ENCODE results near the gene PGM5. TPM values are rescaled to one million over a fixed set of nuclear protein-coding genes. Genes with fewer than 3 reads are reported as not detected.

PGM5 gene
- total and polyA plus RNA-seq, 2 donors from 2014 or later = 16.3 to 53.1 TPM

- intact Hi-C loops (cut with DNase I) = no loop called here
- H3K4me1 ChIP-seq (ENCODE audit: control insufficient read depth in 2 of 3, insufficient read depth in 2 of 3, low read depth in 1 of 3, low read length in 3 of 3) = peaks cover 0 to 5% (median 0%) of the 10 kb centered on the region in 3 donors
- TF ChIP-seq, protein P1, sequence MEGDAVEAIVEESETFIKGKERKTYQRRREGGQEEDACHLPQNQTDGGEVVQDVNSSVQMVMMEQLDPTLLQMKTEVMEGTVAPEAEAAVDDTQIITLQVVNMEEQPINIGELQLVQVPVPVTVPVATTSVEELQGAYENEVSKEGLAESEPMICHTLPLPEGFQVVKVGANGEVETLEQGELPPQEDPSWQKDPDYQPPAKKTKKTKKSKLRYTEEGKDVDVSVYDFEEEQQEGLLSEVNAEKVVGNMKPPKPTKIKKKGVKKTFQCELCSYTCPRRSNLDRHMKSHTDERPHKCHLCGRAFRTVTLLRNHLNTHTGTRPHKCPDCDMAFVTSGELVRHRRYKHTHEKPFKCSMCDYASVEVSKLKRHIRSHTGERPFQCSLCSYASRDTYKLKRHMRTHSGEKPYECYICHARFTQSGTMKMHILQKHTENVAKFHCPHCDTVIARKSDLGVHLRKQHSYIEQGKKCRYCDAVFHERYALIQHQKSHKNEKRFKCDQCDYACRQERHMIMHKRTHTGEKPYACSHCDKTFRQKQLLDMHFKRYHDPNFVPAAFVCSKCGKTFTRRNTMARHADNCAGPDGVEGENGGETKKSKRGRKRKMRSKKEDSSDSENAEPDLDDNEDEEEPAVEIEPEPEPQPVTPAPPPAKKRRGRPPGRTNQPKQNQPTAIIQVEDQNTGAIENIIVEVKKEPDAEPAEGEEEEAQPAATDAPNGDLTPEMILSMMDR (IDR thresholded peaks at IDR 0.05; ENCODE audit: borderline replicate concordance, extremely low read depth, insufficient read depth) = no peak
- no peak for FAIRE-seq
- H3K36me3 ChIP-seq (ENCODE audit: control insufficient read depth in 2 of 3, insufficient read depth in 3 of 3, low read length in 3 of 3) = no peaks in the 10 kb centered on the region
- H3K9ac ChIP-seq (ENCODE audit: low read length in 3 of 3) = no peak overlapping the region
- H3K27me3 ChIP-seq (ENCODE audit: control insufficient read depth, insufficient read depth, low read length) = no peaks in the 10 kb centered on the region
- H3K9me3 ChIP-seq (ENCODE audit: control insufficient read depth in 2 of 3, insufficient read depth in 1 of 3, low read length in 3 of 3) = no peaks in the 10 kb centered on the region
- DNase-seq = peak in 1 of 5 donors; percentile 33
- H3K4me3 ChIP-seq (ENCODE audit: low read length in 3 of 3) = no peak overlapping the region
- no peak overlapping the region for H3K27ac ChIP-seq (ENCODE audit: low read depth in 2 of 2, low read length in 2 of 2)
Measured at GRCh38 chr9:68500457-68501381, 144.3 kb downstream of the PGM5 start.

DNA sequence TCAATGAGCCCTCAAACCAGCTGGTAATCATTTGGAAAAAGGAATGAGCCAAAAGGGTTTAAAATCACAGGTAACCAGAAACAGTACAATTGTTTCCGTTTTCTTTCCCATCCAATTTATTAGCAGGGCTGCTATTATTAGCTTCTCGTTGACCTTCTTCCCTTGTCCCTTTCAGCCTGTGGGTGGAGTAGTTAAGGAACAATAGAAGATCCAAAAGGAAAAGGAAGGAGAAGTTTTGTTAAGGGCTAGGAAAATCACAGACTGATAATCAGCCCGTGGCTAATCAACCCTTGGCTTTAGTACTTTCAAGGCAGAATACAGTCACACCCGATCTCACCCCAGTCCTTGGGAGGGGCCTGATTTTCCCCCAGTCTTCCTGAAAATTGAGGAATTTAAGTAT is 145.9 kb downstream of the PGM5 start:
- no peak for DNase-seq
- intact Hi-C loops (cut with DNase I) = no loop called here
- Histone ChIP-seq H3K9me3 (ENCODE audit: control insufficient read depth in 2 of 3, insufficient read depth in 1 of 3, low read length in 3 of 3) (no peaks in the 10 kb centered on the region), H3K36me3 (ENCODE audit: control insufficient read depth in 2 of 3, insufficient read depth in 3 of 3, low read length in 3 of 3) (no peaks in the 10 kb centered on the region), H3K9ac (ENCODE audit: low read length in 3 of 3) (no peak overlapping the region), H3K27me3 (ENCODE audit: control insufficient read depth, insufficient read depth, low read length) (no peaks in the 10 kb centered on the region), H3K4me3 (ENCODE audit: low read length in 3 of 3) (no peak overlapping the region), H3K4me1 (ENCODE audit: control insufficient read depth in 2 of 3, insufficient read depth in 2 of 3, low read depth in 1 of 3, low read length in 3 of 3) (peaks cover 0 to 9% (median 2%) of the 10 kb centered on the region in 3 donors), H3K27ac (ENCODE audit: low read depth in 2 of 2, low read length in 2 of 2) (no peak overlapping the region)
- no peak for FAIRE-seq
- TF ChIP-seq, protein P1 (IDR thresholded peaks at IDR 0.05; ENCODE audit: borderline replicate concordance, extremely low read depth, insufficient read depth) = no peak

GRCh38 chr9:68505681-68506409 is 149.4 kb downstream of the PGM5 start:
- Histone ChIP-seq H3K36me3 (ENCODE audit: control insufficient read depth in 2 of 3, insufficient read depth in 3 of 3, low read length in 3 of 3) (no peaks in the 10 kb centered on the region), H3K27me3 (ENCODE audit: control insufficient read depth, insufficient read depth, low read length) (no peaks in the 10 kb centered on the region), H3K9ac (ENCODE audit: low read length in 3 of 3) (no peak overlapping the region), H3K4me3 (ENCODE audit: low read length in 3 of 3) (no peak overlapping the region), H3K27ac (ENCODE audit: low read depth in 2 of 2, low read length in 2 of 2) (no peak overlapping the region), H3K9me3 (ENCODE audit: control insufficient read depth in 2 of 3, insufficient read depth in 1 of 3, low read length in 3 of 3) (no peaks in the 10 kb centered on the region), H3K4me1 (ENCODE audit: control insufficient read depth in 2 of 3, insufficient read depth in 2 of 3, low read depth in 1 of 3, low read length in 3 of 3) (peaks cover 3 to 21% (median 3%) of the 10 kb centered on the region in 3 donors)
- DNase-seq = peak in 1 of 5 donors; percentile 69
- no peak for FAIRE-seq
- TF ChIP-seq, protein P1 (IDR thresholded peaks at IDR 0.05; ENCODE audit: borderline replicate concordance, extremely low read depth, insufficient read depth) = no peak
- intact Hi-C loops (cut with DNase I) = no loop called here

Measured in kidney (tissue), 14 donors.